ENCODE measurements around the gene CA14. TPM values are rescaled to one million over a fixed set of nuclear protein-coding genes. Genes with fewer than 3 reads are reported as not detected.

Gene CA14
- total and polyA plus RNA-seq, 9 of the 15 experiments (the other 6 are each of a cell fraction or from before 2014, with no cell fraction given) = 0.13 to 0.57 (median 0.26) TPM; not detected in 1

- H3K27me3 ChIP-seq (ENCODE audit: control insufficient read depth in 2 of 2, insufficient read depth in 2 of 2, low read length in 2 of 2) = no peaks in the 10 kb centered on the region
- peak overlapping the region; percentile 95 for H3K27ac ChIP-seq (ENCODE audit: extremely low read depth, low read depth, low read length)
- H3K9me3 ChIP-seq (replicated peaks; ENCODE audit: control insufficient read depth, insufficient read depth, low read depth, low read length) = no peaks in the 10 kb centered on the region
- H3K4me2 ChIP-seq (ENCODE audit: insufficient read depth, low read length) = peak overlapping the region; percentile 89
- ChIA-PET CTCF (ENCODE audit: low intra/inter-chr PET ratio) (interaction anchor here (0.7 kb wide), 1 partner anchor 168 kb away, joined by 3 read pairs; no protein-coding TSS in a partner anchor), POLR2A (interaction anchor here (1.1 to 2.2 kb wide), 5 partner anchors 8 to 21 kb away, joined by 3 to 9 read pairs (median 7); no protein-coding TSS in a partner anchor)
- peaks cover 13 to 16% of the 10 kb centered on the region in 2 experiments; a peak in 4 of 5 replicates for H3K4me1 ChIP-seq (replicated peaks in 1 of 2; ENCODE audit: control insufficient read depth in 2 of 2, insufficient read depth in 2 of 2, low read length in 2 of 2)
- no peaks in the 10 kb centered on the region; the same call in 1 of the 2 replicates for H4K20me1 ChIP-seq (replicated peaks; ENCODE audit: control insufficient read depth, insufficient read depth, low read length)
- FAIRE-seq (no peak), DNase-seq (ENCODE audit: extremely low read depth in 1 of 4, low spot score in 3 of 4) (no peak), ATAC-seq (no peak; the same call in 2 of the 3 replicates)
- WGBS (ENCODE audit: insufficient coverage, low coverage, missing lambda C conversion rate) = 0% methylated on average over 8 of the region's 9 CpGs
- peak overlapping the region; percentile 52 for H2AFZ ChIP-seq (ENCODE audit: low read depth, low read length)
- in situ Hi-C loops (cut with MboI) (no loop called here), intact Hi-C loops (cut with micrococcal nuclease) (no loop called here)
- BruUV-seq (replicated peaks) = no TSS peak
- peak overlapping the region; percentile 94 to 97 for H3K9ac ChIP-seq (ENCODE audit: insufficient read depth in 1 of 2, low read depth in 2 of 2, low read length in 2 of 2)
- H3K4me3 ChIP-seq = peak overlapping the region; percentile 95
- no peaks in the 10 kb centered on the region for H3K9me1 ChIP-seq (ENCODE audit: control insufficient read depth, insufficient read depth, low read length)
- H3K36me3 ChIP-seq (ENCODE audit: control insufficient read depth, insufficient read depth, low read length) = peaks cover 29% of the 10 kb centered on the region; the same call in 2 of the 3 replicates
- H3K79me2 ChIP-seq (ENCODE audit: control insufficient read depth, insufficient read depth, low read length) = peaks cover 64% of the 10 kb centered on the region
- no peak for TF ChIP-seq HDAC6 (IDR thresholded peaks at IDR 0.05; ENCODE audit: low read depth, low read length)
- 0 out of 4 replicates have a peak, but pooled peaks of 1 of the 2 experiments have one; percentile 11 for TF ChIP-seq TEAD1 (CRISPR knock-in tag; IDR thresholded peaks at IDR 0.05)
- TF ChIP-seq DPF2 (IDR thresholded peaks at IDR 0.05) = peak; percentile 53
- no peak for TF ChIP-seq POLR3G (IDR thresholded peaks at IDR 0.05; ENCODE audit: extremely low read depth, insufficient read length, insufficient replicate concordance)
- no peak for TF ChIP-seq ZNF174 (CRISPR knock-in tag; IDR thresholded peaks at IDR 0.05)
- TF ChIP-seq CHD2 (IDR thresholded peaks at IDR 0.05; ENCODE audit: low read depth, low read length) = no peak
- TF ChIP-seq MAFF (IDR thresholded peaks at IDR 0.05; ENCODE audit: low read length) = no peak
- no peak for TF ChIP-seq KDM4B (IDR thresholded peaks at IDR 0.05; ENCODE audit: borderline replicate concordance in 2 of 2, low read depth in 1 of 2)
- 0 out of 2 replicates have a peak, but pooled peaks have one; percentile 21 for TF ChIP-seq SMARCA5 (IDR thresholded peaks at IDR 0.05)
- no peak for TF ChIP-seq ZBTB17 (CRISPR knock-in tag; IDR thresholded peaks at IDR 0.05)
- TF ChIP-seq SMARCB1 (IDR thresholded peaks at IDR 0.05; ENCODE audit: insufficient read length, low read depth) = no peak
- TF ChIP-seq DIDO1 (tag; IDR thresholded peaks at IDR 0.05; ENCODE audit: low read depth) = no peak
- peak; percentile 32; the same call in 1 of the 2 replicates for TF ChIP-seq HLTF (IDR thresholded peaks at IDR 0.05)
- no peak for TF ChIP-seq CREM (IDR thresholded peaks at IDR 0.05; ENCODE audit: low read depth)
- no peak for TF ChIP-seq SRSF7 (optimal IDR thresholded peaks at IDR 0.05; ENCODE audit: low read depth, low read length)
- TF ChIP-seq PTBP1 (IDR thresholded peaks at IDR 0.05; ENCODE audit: low read depth, low read length) = no peak
- TF ChIP-seq BRD4 (IDR thresholded peaks at IDR 0.05) = no peak
- TF ChIP-seq SP1 (CRISPR knock-in tag; IDR thresholded peaks at IDR 0.05) = no peak
- TF ChIP-seq EP400 (IDR thresholded peaks at IDR 0.05) = peak; percentile 28; the same call in 1 of the 2 replicates
- 0 out of 2 replicates have a peak, but pooled peaks have one; percentile 39 for TF ChIP-seq TCF15 (CRISPR knock-in tag; IDR thresholded peaks at IDR 0.05)
- TF ChIP-seq, protein P1, sequence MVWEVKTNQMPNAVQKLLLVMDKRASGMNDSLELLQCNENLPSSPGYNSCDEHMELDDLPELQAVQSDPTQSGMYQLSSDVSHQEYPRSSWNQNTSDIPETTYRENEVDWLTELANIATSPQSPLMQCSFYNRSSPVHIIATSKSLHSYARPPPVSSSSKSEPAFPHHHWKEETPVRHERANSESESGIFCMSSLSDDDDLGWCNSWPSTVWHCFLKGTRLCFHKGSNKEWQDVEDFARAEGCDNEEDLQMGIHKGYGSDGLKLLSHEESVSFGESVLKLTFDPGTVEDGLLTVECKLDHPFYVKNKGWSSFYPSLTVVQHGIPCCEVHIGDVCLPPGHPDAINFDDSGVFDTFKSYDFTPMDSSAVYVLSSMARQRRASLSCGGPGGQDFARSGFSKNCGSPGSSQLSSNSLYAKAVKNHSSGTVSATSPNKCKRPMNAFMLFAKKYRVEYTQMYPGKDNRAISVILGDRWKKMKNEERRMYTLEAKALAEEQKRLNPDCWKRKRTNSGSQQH (CRISPR knock-in tag; IDR thresholded peaks at IDR 0.05) = 0 out of 2 replicates have a peak, but pooled peaks have one; percentile 42
- peak in 1 of 2 experiments; percentile 20; a peak in 1 of 4 replicates for TF ChIP-seq MLLT1 (IDR thresholded peaks at IDR 0.05)
- TF ChIP-seq ZFP1 (CRISPR knock-in tag; IDR thresholded peaks at IDR 0.05) = no peak
Observed at GRCh38 chr1:150234309-150234565, 23.3 kb upstream of the CA14 start.

Measured in K562 (cell line).